Keratinocyte (primary cell): ENCODE data around the gene POR.

Experiments
- CTCF ChIP-seq, 3 experiments: IDR thresholded peaks in 1 of 3; conservative IDR thresholded peaks in 1 of 3; optimal IDR thresholded peaks in 1 of 3; 2 replicates in 2 of 3; 3 replicates in 1 of 3; pipeline versions ENCODE3 to v1.5.1; 2011; ENCODE audit warnings: low read length in 3 of 3, mild to moderate bottlenecking in 3 of 3, moderate library complexity in 2 of 3, control low read depth in 1 of 3, inconsistent platforms in 1 of 3; ENCODE audit not compliant: insufficient read depth in 2 of 3; ENCODE audit errors: extremely low read depth in 1 of 3
- EZH2 ChIP-seq: IDR thresholded peaks from one replicate; pipeline ENCODE4 v1.6.1; 2012; ENCODE audit warnings: inconsistent platforms, mild to moderate bottlenecking, low read length, moderate library complexity

DNA sequence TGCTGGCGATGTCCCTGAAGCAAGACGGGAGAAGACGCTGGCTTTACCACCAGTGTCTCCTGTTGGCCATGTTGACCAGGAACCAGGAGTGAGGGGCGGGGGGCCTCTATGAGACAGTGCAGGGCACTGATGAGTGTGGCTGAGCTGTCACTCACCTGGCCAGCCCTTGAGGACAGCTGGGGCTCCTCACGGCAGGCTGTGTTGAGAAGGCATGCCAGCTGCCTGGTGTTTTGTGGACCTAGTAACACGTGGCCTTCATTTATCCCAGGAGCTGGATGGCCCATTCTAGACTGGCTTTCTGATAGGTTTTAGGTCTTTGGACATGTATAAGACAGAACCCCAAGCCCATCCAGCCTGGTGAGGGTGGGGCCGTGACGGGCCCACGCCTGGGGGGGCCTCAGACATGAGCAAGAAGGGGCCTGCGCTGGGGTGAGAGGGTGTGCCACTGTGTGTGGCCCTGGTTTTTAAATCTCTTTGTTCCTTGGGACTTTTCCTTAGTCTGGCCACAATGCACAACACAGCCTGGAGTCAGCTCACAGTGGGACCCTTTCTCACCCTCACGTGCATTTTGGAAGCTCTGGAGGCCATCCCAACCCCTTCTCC, 25.6 kb upstream of the POR start:
- TF ChIP-seq EZH2 (no peak), CTCF (optimal IDR thresholded peaks at IDR 0.05 in 1 of 3, IDR thresholded peaks at IDR 0.05 in 1 of 3, conservative IDR thresholded peaks at IDR 0.05 in 1 of 3; ENCODE audit: extremely low read depth in 1 of 3, insufficient read depth in 2 of 3, low read length in 3 of 3) (no peak)
